ENCODE data around the gene EHF. TPM values are rescaled to one million over a fixed set of nuclear protein-coding genes. Genes with fewer than 3 reads are reported as not detected.

Gene EHF
- total and polyA plus RNA-seq, 9 of the 15 experiments (the other 6 are each of a cell fraction or from before 2014, with no cell fraction given): 0.04 to 0.54 (median 0.37) TPM

- TF ChIP-seq CTCF (IDR thresholded peaks at IDR 0.05 in 2 of 3, conservative IDR thresholded peaks at IDR 0.05 in 1 of 3; ENCODE audit: insufficient read depth in 2 of 3, low read depth in 1 of 3, low read length in 3 of 3): peak in 2 of 3 experiments; percentile 26 to 35; a peak in 2 of 6 replicates
- TF ChIP-seq PHF8 (IDR thresholded peaks at IDR 0.05; ENCODE audit: borderline replicate concordance, low read length): no peak
- TF ChIP-seq ARID1B (IDR thresholded peaks at IDR 0.05): peak; percentile 27; the same call in 1 of the 2 replicates
- no peak for TF ChIP-seq BRD4 (IDR thresholded peaks at IDR 0.05)
- TF ChIP-seq CEBPZ (IDR thresholded peaks at IDR 0.05; ENCODE audit: borderline replicate concordance, low read depth, low read length): no peak
- TF ChIP-seq ZBTB43 (CRISPR knock-in tag; IDR thresholded peaks at IDR 0.05): no peak
- TF ChIP-seq SMARCB1 (IDR thresholded peaks at IDR 0.05; ENCODE audit: insufficient read length, low read depth): no peak
- no peak for TF ChIP-seq ZNF232 (CRISPR knock-in tag; IDR thresholded peaks at IDR 0.05)
These were observed 18.6 kb upstream of the EHF start (continued) for GRCh38 chr11:34602245-34602644.

Data from K562 (cell line).